ENCODE results near the gene FOXL3.

- TF ChIP-seq, protein P1, sequence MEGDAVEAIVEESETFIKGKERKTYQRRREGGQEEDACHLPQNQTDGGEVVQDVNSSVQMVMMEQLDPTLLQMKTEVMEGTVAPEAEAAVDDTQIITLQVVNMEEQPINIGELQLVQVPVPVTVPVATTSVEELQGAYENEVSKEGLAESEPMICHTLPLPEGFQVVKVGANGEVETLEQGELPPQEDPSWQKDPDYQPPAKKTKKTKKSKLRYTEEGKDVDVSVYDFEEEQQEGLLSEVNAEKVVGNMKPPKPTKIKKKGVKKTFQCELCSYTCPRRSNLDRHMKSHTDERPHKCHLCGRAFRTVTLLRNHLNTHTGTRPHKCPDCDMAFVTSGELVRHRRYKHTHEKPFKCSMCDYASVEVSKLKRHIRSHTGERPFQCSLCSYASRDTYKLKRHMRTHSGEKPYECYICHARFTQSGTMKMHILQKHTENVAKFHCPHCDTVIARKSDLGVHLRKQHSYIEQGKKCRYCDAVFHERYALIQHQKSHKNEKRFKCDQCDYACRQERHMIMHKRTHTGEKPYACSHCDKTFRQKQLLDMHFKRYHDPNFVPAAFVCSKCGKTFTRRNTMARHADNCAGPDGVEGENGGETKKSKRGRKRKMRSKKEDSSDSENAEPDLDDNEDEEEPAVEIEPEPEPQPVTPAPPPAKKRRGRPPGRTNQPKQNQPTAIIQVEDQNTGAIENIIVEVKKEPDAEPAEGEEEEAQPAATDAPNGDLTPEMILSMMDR (IDR thresholded peaks at IDR 0.05), result no peak
- TF ChIP-seq IRF3 (IDR thresholded peaks at IDR 0.05; ENCODE audit: low read depth, low read length), result no peak
- no peak for TF ChIP-seq TAF1 (IDR thresholded peaks at IDR 0.05; ENCODE audit: borderline replicate concordance, low read depth, low read length)
- no peak for TF ChIP-seq YY1 (IDR thresholded peaks at IDR 0.05; ENCODE audit: low read depth)
- TF ChIP-seq USF1 (IDR thresholded peaks at IDR 0.05; ENCODE audit: borderline replicate concordance, low read depth), result no peak
- no peak for TF ChIP-seq CHD2 (IDR thresholded peaks at IDR 0.05; ENCODE audit: low read length, partially characterized antibody)
- TF ChIP-seq EP300 (IDR thresholded peaks at IDR 0.05; ENCODE audit: borderline replicate concordance in 1 of 2, low read depth in 1 of 2, low read length in 1 of 2), result no peak
- TF ChIP-seq TEAD4 (IDR thresholded peaks at IDR 0.05; ENCODE audit: borderline replicate concordance, insufficient read depth), result no peak
Measured at GRCh38 chr7:248732-249435, 41.1 kb upstream of the FOXL3 start.
